RWPE2 (cell line): Measurements from ENCODE around the gene RDH5.
A peak's percentile ranks its signal among the peaks of the same experiment; 100 is the strongest.

Experiments used
- ATAC-seq: fragments of 200-7000 bp; cut with Tn5 transposase; 3 replicates; pipeline ENCODE4 v1.9.1; 2021; ENCODE audit warnings: low read depth
- DNase-seq: peaks from one replicate; pipeline ENCODE4 v3.0.0-alpha.2; 2020; ENCODE audit warnings: low spot score
- H3K27ac ChIP-seq: fragments of 450-650 bp; 2 replicates; pipeline ENCODE4 v1.5.1; 2017; ENCODE audit warnings: mild to moderate bottlenecking; ENCODE audit not compliant: poor library complexity, severe bottlenecking
- H3K27me3 ChIP-seq: fragments of 250-450 bp; sonication (Bioruptor Pico); 2 replicates; pipeline ENCODE4 v1.5.1; 2021; ENCODE audit warnings: mild to moderate bottlenecking, moderate library complexity; ENCODE audit not compliant: insufficient read depth, poor library complexity, severe bottlenecking
- H3K36me3 ChIP-seq: fragments of 250-450 bp; sonication (Bioruptor Pico); 2 replicates; pipeline ENCODE4 v1.5.1; 2020; ENCODE audit warnings: low read depth, mild to moderate bottlenecking, moderate library complexity
- H3K4me1 ChIP-seq: fragments of 250-450 bp; sonication (Bioruptor Pico); 2 replicates; pipeline ENCODE4 v1.5.1; 2021; ENCODE audit warnings: mild to moderate bottlenecking, moderate library complexity; ENCODE audit not compliant: insufficient read depth, poor library complexity, severe bottlenecking
- H3K4me3 ChIP-seq: fragments of 250-450 bp; sonication (Bioruptor Pico); 2 replicates; pipeline ENCODE4 v1.5.1; 2021; ENCODE audit warnings: mild to moderate bottlenecking, moderate library complexity; ENCODE audit not compliant: severe bottlenecking
- H3K9me3 ChIP-seq: fragments of 250-450 bp; sonication (Bioruptor Pico); 2 replicates; pipeline ENCODE4 v1.5.1; 2021; ENCODE audit warnings: mild to moderate bottlenecking, moderate library complexity; ENCODE audit not compliant: severe bottlenecking
- TF ChIP-seq, protein P1 (sequence below): fragments of 450-650 bp; IDR thresholded peaks from one replicate; pipeline ENCODE4 v1.5.1; 2017; ENCODE audit warnings: mild to moderate bottlenecking, moderate library complexity; ENCODE audit not compliant: poor library complexity, severe bottlenecking

The RDH5 gene

DNA sequence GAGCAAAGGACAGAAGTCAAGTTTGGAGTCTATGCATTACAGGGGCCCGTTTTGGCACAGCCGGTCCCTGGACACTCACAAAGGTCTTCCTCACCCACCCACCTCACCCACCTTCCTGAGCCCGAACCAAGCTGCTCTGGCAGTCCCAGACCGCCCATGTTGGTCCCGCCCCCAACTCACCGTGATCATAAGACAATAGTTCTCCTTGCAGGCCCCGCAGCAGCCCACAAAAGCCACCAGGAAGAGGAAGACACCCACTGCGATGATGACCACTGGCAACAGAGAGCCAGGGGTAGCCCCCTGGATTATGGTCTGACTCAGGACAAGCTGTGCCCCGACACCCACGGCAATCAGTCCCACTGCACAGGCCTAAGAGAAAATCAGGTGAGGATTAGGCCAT is 6.8 kb downstream of the RDH5 start:
- no peak for DNase-seq
- Histone ChIP-seq H3K27me3 (no peaks in the 10 kb centered on the region), H3K27ac (peak overlapping the region; percentile 95), H3K4me3 (peak overlapping the region; percentile 74), H3K9me3 (no peaks in the 10 kb centered on the region), H3K4me1 (peaks cover 14% of the 10 kb centered on the region), H3K36me3 (peaks cover 39% of the 10 kb centered on the region)
- ATAC-seq, result no peak
- TF ChIP-seq, protein P1, sequence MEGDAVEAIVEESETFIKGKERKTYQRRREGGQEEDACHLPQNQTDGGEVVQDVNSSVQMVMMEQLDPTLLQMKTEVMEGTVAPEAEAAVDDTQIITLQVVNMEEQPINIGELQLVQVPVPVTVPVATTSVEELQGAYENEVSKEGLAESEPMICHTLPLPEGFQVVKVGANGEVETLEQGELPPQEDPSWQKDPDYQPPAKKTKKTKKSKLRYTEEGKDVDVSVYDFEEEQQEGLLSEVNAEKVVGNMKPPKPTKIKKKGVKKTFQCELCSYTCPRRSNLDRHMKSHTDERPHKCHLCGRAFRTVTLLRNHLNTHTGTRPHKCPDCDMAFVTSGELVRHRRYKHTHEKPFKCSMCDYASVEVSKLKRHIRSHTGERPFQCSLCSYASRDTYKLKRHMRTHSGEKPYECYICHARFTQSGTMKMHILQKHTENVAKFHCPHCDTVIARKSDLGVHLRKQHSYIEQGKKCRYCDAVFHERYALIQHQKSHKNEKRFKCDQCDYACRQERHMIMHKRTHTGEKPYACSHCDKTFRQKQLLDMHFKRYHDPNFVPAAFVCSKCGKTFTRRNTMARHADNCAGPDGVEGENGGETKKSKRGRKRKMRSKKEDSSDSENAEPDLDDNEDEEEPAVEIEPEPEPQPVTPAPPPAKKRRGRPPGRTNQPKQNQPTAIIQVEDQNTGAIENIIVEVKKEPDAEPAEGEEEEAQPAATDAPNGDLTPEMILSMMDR, result no peak

DNA sequence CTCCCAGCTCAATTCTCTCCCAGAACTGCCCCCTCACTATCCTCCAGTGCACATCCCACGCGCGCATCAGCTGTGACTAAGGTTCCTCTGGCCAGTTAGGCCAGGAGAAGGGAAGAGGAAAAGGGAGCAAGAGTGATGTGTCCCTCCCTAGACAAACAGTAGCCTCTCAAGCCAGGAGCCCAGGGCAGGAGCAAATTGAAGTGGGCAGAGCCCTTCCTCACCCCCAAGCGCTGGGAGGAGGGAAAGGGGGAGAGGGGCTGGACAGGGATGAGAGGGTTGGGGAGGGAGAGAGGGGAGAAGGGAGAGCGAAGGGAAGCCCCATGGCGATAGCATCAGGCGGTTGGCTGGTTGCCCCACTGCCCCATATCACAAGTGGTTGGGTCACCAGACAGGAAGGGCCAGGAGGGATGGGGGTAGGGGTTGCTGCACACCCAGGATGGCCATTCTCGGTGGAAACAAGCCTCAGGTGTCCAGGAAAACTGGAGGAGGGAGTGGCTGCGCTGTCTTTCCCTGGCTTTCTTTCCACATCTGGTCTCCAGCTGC is 7.5 kb downstream of the RDH5 start:
- ATAC-seq (no peak), DNase-seq (no peak)
- Histone ChIP-seq H3K27me3 (no peaks in the 10 kb centered on the region), H3K27ac (peak overlapping the region; percentile 95), H3K9me3 (no peaks in the 10 kb centered on the region), H3K4me1 (peaks cover 14% of the 10 kb centered on the region), H3K36me3 (peaks cover 39% of the 10 kb centered on the region), H3K4me3 (peak overlapping the region; percentile 74)
- TF ChIP-seq, protein P1, result no peak

DNA sequence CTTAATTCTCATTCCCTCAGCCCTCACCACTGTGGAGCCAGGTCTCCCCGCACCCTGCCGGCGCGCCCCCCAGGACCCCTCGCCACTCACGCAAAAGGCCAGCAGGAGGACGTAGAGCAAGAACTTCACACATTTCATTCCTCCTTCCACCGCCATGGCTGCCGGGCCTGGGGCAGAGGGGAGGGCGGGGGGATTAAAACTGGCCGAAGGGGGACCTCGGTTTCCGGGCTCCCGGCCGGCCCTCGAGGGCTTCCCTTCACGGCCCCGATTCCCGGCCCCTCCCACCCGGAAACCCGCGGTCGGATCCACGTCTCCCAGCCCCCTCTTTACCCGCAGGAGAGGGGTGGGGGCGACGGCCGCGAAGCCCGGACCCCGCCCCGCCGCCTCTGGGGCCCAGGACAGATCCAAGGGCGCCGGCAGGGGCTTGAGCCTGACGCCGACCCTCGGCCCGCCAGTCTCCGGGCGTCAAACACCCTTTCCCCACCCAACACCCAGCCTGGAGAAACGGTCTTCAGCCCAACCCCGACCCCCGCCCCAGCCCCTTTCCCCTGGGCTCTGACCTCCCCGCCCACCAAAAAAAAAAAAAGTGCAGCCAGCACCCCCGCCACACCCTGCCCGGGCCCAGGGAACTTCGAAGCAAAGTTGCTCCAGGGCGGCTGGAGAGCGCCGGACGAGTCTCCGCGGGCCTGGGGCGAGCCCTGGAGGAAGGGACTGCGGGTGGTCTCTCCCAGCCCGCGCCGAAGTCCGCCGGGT is 8.2 kb downstream of the RDH5 start:
- H3K4me3 ChIP-seq, result peak overlapping the region; percentile 74
- no peaks in the 10 kb centered on the region for H3K27me3 ChIP-seq
- no peak for DNase-seq
- TF ChIP-seq, protein P1, result no peak
- peaks cover 39% of the 10 kb centered on the region for H3K36me3 ChIP-seq
- peak; percentile 4 for ATAC-seq
- H3K4me1 ChIP-seq, result peaks cover 14% of the 10 kb centered on the region
- H3K27ac ChIP-seq, result peak overlapping the region; percentile 95
- no peaks in the 10 kb centered on the region for H3K9me3 ChIP-seq

DNA sequence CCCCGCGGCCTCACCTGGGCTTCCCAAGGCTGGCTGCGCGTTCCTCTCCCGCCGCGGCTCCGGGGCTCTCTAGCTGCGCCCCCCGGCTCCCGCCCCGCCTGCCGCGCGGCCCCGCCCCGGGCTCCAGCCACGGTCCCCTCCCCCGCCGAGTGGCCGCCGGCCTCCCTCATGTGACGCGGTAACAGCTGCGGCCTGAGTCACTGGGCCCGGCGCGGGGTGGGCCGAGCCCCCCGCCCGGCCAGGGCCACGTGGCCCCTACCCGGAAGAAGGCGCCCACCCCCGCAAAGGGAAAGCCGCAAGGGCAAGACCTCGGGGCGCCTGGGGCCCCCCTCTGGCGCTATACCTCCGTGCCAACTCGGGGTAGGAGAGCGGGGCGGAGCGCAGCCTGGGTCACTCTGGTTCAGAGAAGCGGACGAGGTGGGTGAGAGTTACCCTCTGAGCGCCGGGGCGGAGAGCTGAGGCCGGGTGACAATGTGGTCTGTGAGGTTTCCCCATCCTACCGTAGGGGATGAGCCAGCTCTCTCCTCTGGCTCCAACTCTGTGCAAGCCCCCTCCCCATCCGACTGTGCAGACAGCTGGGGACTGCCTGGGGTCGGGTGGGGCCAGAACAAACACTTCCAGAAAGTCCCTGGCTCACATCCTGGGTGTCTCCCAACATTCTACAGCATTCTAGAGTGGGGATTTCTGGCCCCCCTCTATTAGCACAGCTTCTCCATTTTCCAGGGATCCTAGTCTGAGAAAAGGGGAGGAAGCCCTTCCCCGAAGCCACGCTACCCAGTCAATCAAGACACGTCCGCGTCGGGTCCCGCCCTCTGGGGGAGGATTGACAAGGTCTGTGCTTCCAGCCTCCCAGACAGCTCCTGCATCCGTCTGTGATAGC is 9.0 kb downstream of the RDH5 start, which contains the start of gene CD63:
TSS of gene CD63 (minus strand) at position 71 of the 880 bp plus-strand sequence. CDS start 668 bp downstream, outside the sequence.
- peak; percentile 81 for ATAC-seq
- Histone ChIP-seq H3K9me3 (no peaks in the 10 kb centered on the region), H3K36me3 (peaks cover 33% of the 10 kb centered on the region), H3K27ac (peak within 1 kb of the TSS; percentile 95), H3K27me3 (no peaks in the 10 kb centered on the region), H3K4me1 (peaks cover 14% of the 10 kb centered on the region), H3K4me3 (peak within 1 kb of the TSS; percentile 74)
- TF ChIP-seq, protein P1, result no peak
- peak; percentile 94 for DNase-seq
